T follicular helper cell (primary cell): Measurements from ENCODE around the gene PYGM.

Experiments used
- DNase-seq: peaks from one replicate; pipeline ENCODE4 v3.0.0-alpha.2; 2020; ENCODE audit warnings: low read depth

PYGM gene

GRCh38 chr11:64791781-64792291, 32.1 kb upstream of the PYGM start:
- DNase-seq = no peak

GRCh38 chr11:64790205-64791095, 30.7 kb upstream of the PYGM start:
- DNase-seq = no peak

- DNase-seq = no peak
Measured at GRCh38 chr11:64789331-64790204, 29.8 kb upstream of the PYGM start.

- DNase-seq = no peak
Measured at GRCh38 chr11:64788321-64789215, 28.8 kb upstream of the PYGM start.

- no peak for DNase-seq
Measured at GRCh38 chr11:64787526-64788320, 27.9 kb upstream of the PYGM start.

- DNase-seq = no peak
Measured at GRCh38 chr11:64786308-64786707, 26.5 kb upstream of the PYGM start.

GRCh38 chr11:64784813-64785581, 25.2 kb upstream of the PYGM start:
- no peak for DNase-seq

- DNase-seq = peak; percentile 99
Measured at GRCh38 chr11:64778473-64779298, 18.9 kb upstream of the PYGM start, which contains the start of gene SF1. Gene SF1 (minus strand): TSS chr11:64778542. CDS start chr11:64778392, 150 bp downstream.

- no peak for DNase-seq
Measured at GRCh38 chr11:64778223-64778472, 18.4 kb upstream of the PYGM start.

- peak; percentile 74 for DNase-seq
Measured at GRCh38 chr11:64777449-64778222, 17.9 kb upstream of the PYGM start.

- DNase-seq = no peak
Measured at GRCh38 chr11:64776875-64777274, 17.1 kb upstream of the PYGM start.

GRCh38 chr11:64776425-64776824, 16.7 kb upstream of the PYGM start:
- no peak for DNase-seq

GRCh38 chr11:64774144-64774543, 14.4 kb upstream of the PYGM start:
- DNase-seq = no peak

GRCh38 chr11:64772303-64773018, 12.7 kb upstream of the PYGM start:
- DNase-seq = no peak

- no peak for DNase-seq
Measured at GRCh38 chr11:64771861-64772260, 12.1 kb upstream of the PYGM start.

GRCh38 chr11:64770120-64770519, 10.3 kb upstream of the PYGM start:
- no peak for DNase-seq

GRCh38 chr11:64769283-64769682, 9.5 kb upstream of the PYGM start:
- no peak for DNase-seq

- no peak for DNase-seq
Measured at GRCh38 chr11:64768300-64768694, 8.5 kb upstream of the PYGM start.
